Peyer's patch (tissue), 4 donors: ENCODE results near the gene ALDH4A1. TPM values are rescaled to one million over a fixed set of nuclear protein-coding genes. Genes with fewer than 3 reads are reported as not detected.

ENCODE experiments used
- DNase-seq, 3 donors: peaks; one replicate each; pipeline ENCODE4 v3.0.0-alpha.2; 2017 to 2019
- H3K27ac ChIP-seq, 4 donors: fragments of 200-600 bp; sonication (generic); one replicate each; pipeline ENCODE4 v1.5.1; 2016 to 2019
- H3K27me3 ChIP-seq, 2 donors: fragments of 200-600 bp; sonication (generic); one replicate each; pipeline ENCODE4 v1.5.1; 2019
- H3K36me3 ChIP-seq, 3 donors: fragments of 200-600 bp; sonication (generic); one replicate each; pipeline ENCODE4 v1.5.1; 2016 to 2019
- H3K4me1 ChIP-seq, 4 donors: fragments of 200-600 bp; sonication (generic); one replicate each; pipeline ENCODE4 v1.5.1; 2016 to 2019
- H3K4me3 ChIP-seq, 4 donors: fragments of 200-600 bp; sonication (generic); 1 replicate in 3 of 4; 2 replicates in 1 of 4; pipeline ENCODE4 v1.5.1; 2016 to 2019; ENCODE audit warnings: mild to moderate bottlenecking in 1 of 4
- H3K9me3 ChIP-seq, 4 donors: fragments of 200-600 bp; sonication (generic); one replicate each; pipeline ENCODE4 v1.5.1; 2016 to 2019; ENCODE audit warnings: mild to moderate bottlenecking in 1 of 4
- POLR2A ChIP-seq, 2 donors: fragments of 450-650 bp; IDR thresholded peaks; one replicate each; pipeline ENCODE4 v1.5.1; 2017; ENCODE audit warnings: antibody characterized with exemption in 2 of 2, mild to moderate bottlenecking in 2 of 2, moderate library complexity in 2 of 2
- total RNA-seq, 4 donors: library from RNA; depleted of rRNA; stranded (reverse); fragments of >200 nt; gene quantifications; one replicate each; pipeline ENCODE4 v1.1.0, GENCODE V29; 2016
- TF ChIP-seq, protein P1 (sequence below), 6 experiments: fragments of 450-650 bp in 4 of 6; fragments of 200-600 bp in 2 of 6; sonication (generic) in 1 of 6; IDR thresholded peaks; one replicate each; pipeline ENCODE4 v1.5.1; 2017 to 2019; ENCODE audit warnings: antibody characterized with exemption in 6 of 6, mild to moderate bottlenecking in 3 of 6, moderate library complexity in 1 of 6

The ALDH4A1 gene, protein sequence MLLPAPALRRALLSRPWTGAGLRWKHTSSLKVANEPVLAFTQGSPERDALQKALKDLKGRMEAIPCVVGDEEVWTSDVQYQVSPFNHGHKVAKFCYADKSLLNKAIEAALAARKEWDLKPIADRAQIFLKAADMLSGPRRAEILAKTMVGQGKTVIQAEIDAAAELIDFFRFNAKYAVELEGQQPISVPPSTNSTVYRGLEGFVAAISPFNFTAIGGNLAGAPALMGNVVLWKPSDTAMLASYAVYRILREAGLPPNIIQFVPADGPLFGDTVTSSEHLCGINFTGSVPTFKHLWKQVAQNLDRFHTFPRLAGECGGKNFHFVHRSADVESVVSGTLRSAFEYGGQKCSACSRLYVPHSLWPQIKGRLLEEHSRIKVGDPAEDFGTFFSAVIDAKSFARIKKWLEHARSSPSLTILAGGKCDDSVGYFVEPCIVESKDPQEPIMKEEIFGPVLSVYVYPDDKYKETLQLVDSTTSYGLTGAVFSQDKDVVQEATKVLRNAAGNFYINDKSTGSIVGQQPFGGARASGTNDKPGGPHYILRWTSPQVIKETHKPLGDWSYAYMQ
- total RNA-seq = 1 to 10 TPM; 2.8 to 5.8 (median 4.1) TPM

DNA sequence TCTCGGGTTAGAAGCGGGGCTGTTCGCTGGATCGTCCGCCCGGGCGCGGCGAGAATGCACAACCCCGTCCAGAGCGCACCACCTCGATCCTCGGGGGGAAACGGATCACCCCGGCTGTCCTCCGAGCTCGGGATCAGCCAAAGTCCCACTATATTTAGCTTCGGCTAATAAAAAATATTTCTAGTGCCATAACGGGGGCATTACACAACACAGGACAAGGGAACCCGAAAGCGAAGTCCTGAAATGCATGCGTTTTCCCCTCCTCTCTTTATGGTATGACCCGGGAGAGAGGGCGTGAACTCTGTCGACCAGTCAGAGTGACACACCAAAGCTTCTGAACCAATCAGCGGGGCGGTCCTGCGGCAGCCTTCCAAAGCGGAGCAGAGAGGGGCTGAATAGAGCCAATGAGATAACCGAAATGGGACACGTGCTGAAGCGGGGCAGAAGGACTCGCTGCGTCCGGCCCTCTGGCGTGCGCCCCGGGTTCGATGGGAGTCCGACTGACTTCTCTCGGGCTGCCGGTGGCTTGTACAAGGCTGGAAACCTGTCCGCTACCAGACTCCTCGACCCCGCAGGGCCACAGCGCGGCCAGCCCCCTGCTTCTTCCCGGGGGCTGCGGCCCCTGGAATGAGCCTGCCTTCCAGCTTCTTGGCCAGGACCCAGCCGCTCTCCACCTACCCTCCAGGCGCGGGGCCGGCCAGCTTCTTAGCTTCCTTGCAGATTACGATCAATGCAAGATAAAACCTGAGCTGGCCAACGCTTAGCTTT, at the start of gene ALDH4A1:
Gene ALDH4A1 (minus strand): TSS at position 33 of the 768 bp plus-strand sequence. CDS start 32 bp downstream, at position 1.
- TF ChIP-seq POLR2A (IDR thresholded peaks at IDR 0.05) = peak in 1 of 2 donors; percentile 14
- TF ChIP-seq, protein P1, sequence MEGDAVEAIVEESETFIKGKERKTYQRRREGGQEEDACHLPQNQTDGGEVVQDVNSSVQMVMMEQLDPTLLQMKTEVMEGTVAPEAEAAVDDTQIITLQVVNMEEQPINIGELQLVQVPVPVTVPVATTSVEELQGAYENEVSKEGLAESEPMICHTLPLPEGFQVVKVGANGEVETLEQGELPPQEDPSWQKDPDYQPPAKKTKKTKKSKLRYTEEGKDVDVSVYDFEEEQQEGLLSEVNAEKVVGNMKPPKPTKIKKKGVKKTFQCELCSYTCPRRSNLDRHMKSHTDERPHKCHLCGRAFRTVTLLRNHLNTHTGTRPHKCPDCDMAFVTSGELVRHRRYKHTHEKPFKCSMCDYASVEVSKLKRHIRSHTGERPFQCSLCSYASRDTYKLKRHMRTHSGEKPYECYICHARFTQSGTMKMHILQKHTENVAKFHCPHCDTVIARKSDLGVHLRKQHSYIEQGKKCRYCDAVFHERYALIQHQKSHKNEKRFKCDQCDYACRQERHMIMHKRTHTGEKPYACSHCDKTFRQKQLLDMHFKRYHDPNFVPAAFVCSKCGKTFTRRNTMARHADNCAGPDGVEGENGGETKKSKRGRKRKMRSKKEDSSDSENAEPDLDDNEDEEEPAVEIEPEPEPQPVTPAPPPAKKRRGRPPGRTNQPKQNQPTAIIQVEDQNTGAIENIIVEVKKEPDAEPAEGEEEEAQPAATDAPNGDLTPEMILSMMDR (IDR thresholded peaks at IDR 0.05) = no peak
- H3K4me1 ChIP-seq = peaks cover 0 to 25% (median 6%) of the 10 kb centered on the region in 4 donors
- H3K27me3 ChIP-seq = no peaks in the 10 kb centered on the region
- no peaks in the 10 kb centered on the region for H3K36me3 ChIP-seq
- H3K4me3 ChIP-seq = peak within 1 kb of the TSS; percentile 69 to 94 (median 82)
- DNase-seq = peak; percentile 94 to 98 (median 94)
- no peaks in the 10 kb centered on the region for H3K9me3 ChIP-seq
- H3K27ac ChIP-seq = peak within 1 kb of the TSS; percentile 83 to 88 (median 86)

- H3K27me3 ChIP-seq = no peaks in the 10 kb centered on the region
- H3K9me3 ChIP-seq = no peaks in the 10 kb centered on the region
- no peaks in the 10 kb centered on the region for H3K36me3 ChIP-seq
- H3K27ac ChIP-seq = peak overlapping the region; percentile 58 to 85 (median 78)
- TF ChIP-seq, protein P1 (IDR thresholded peaks at IDR 0.05) = no peak
- TF ChIP-seq POLR2A (IDR thresholded peaks at IDR 0.05) = no peak
- peak in 2 of 3 donors; percentile 77 to 84 for DNase-seq
- H3K4me3 ChIP-seq = peak overlapping the region in 1 of 4 donors; percentile 35
- H3K4me1 ChIP-seq = peaks cover 0 to 58% (median 47%) of the 10 kb centered on the region in 4 donors
Observed at GRCh38 chr1:18951818-18952391, 49.5 kb upstream of the ALDH4A1 start.

- H3K4me3 ChIP-seq = peak overlapping the region in 2 of 4 donors; percentile 35 to 37
- no peak for TF ChIP-seq POLR2A (IDR thresholded peaks at IDR 0.05)
- TF ChIP-seq, protein P1 (IDR thresholded peaks at IDR 0.05) = no peak
- peak overlapping the region; percentile 58 to 85 (median 78) for H3K27ac ChIP-seq
- DNase-seq = peak in 2 of 3 donors; percentile 64 to 66
- no peaks in the 10 kb centered on the region for H3K27me3 ChIP-seq
- no peaks in the 10 kb centered on the region for H3K9me3 ChIP-seq
- H3K4me1 ChIP-seq = peaks cover 0 to 58% (median 46%) of the 10 kb centered on the region in 4 donors
- H3K36me3 ChIP-seq = no peaks in the 10 kb centered on the region
Observed at GRCh38 chr1:18951416-18951815, 49.1 kb upstream of the ALDH4A1 start.

DNA sequence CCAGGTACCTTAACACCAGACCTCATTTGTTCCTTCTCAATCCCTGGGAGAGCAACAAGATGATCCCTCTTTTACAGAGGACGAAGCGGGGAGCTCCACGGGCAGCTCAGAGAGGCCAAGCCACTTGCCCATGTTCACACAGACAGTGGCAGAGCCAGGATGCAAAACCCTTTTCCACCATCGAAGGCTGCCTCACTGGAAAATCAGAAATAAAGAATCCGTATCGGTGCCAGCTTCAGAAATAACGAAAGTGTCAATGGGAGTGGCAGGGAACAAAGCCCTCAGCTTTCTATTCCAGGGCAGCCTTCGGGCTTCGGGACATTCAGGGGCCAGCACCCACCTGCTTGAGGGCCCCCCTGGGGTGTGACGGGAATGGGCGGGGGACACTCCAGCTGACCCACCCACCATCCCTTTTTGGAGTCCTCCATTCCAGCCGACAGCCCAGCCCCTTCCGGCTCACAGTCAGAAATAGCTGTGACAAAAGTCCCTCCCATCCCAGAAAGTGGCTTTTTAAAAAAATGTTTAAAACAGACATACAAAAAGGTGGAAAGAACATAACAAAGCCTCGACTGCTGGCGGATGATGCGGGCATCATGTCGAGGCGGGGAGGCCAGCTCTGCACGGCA, 48.2 kb upstream of the ALDH4A1 start:
- no peak for TF ChIP-seq POLR2A (IDR thresholded peaks at IDR 0.05)
- TF ChIP-seq, protein P1 (IDR thresholded peaks at IDR 0.05) = no peak
- H3K9me3 ChIP-seq = no peaks in the 10 kb centered on the region
- no peaks in the 10 kb centered on the region for H3K36me3 ChIP-seq
- DNase-seq = peak in 1 of 3 donors; percentile 58
- H3K4me3 ChIP-seq = peak overlapping the region; percentile 18 to 41 (median 36)
- H3K4me1 ChIP-seq = peaks cover 0 to 64% (median 46%) of the 10 kb centered on the region in 4 donors
- H3K27ac ChIP-seq = peak overlapping the region; percentile 58 to 85 (median 78)
- H3K27me3 ChIP-seq = no peaks in the 10 kb centered on the region
